GM13977 (cell line): Measurements from ENCODE around the gene PHB1.

ENCODE experiments used
- DNase-seq: peaks from one replicate; pipeline ENCODE4 v3.0.0; 2012; ENCODE audit warnings: low spot score
- CTCF ChIP-seq: IDR thresholded peaks from 2 replicates; pipeline ENCODE4 v1.5.1; 2012; ENCODE audit warnings: mild to moderate bottlenecking, control low read depth; ENCODE audit not compliant: insufficient read depth; ENCODE audit errors: extremely low read depth, missing control alignments
- in situ Hi-C: fragments of 300-500 bp; cut with MboI; formaldehyde crosslinking; loops from one replicate; pipeline ENCODE4 v1.12.0; 2022; ENCODE audit warnings: low sequenced_read_pairs, low pct_unique_long_range_greater_than_20kb, mixed read lengths, inconsistent platforms; ENCODE audit not compliant: unreplicated experiment

PHB1 gene

GRCh38 chr17:49359990-49360795 lies 54.5 kb downstream of the PHB1 start:
- in situ Hi-C loops: no loop called here
- peak; percentile 21 for DNase-seq
- no peak for TF ChIP-seq CTCF

- no peak for TF ChIP-seq CTCF
- in situ Hi-C loops: no loop called here
- peak; percentile 36 for DNase-seq
Observed at GRCh38 chr17:49358641-49359247, 55.9 kb downstream of the PHB1 start.

GRCh38 chr17:49357516-49357915 lies 57.2 kb downstream of the PHB1 start:
- no peak for DNase-seq
- in situ Hi-C loops: no loop called here
- no peak for TF ChIP-seq CTCF

GRCh38 chr17:49356320-49356719 lies 58.4 kb downstream of the PHB1 start:
- TF ChIP-seq CTCF: no peak
- in situ Hi-C loops: no loop called here
- DNase-seq: no peak
